ENCODE measurements around the gene NKAIN2.

NKAIN2 gene

GRCh38 chr6:124076336-124077048 is 272.8 kb downstream of the NKAIN2 start:
- no peak overlapping the region for H3K27ac ChIP-seq
- TF ChIP-seq ZFX (IDR thresholded peaks at IDR 0.05) (no peak), CTCF (conservative IDR thresholded peaks at IDR 0.05) (no peak)

- no peak overlapping the region for H3K27ac ChIP-seq
- TF ChIP-seq CTCF (conservative IDR thresholded peaks at IDR 0.05) (no peak), ZFX (IDR thresholded peaks at IDR 0.05) (no peak)
Measured at GRCh38 chr6:124078169-124078568, 274.5 kb downstream of the NKAIN2 start.

- no peak overlapping the region for H3K27ac ChIP-seq
- TF ChIP-seq ZFX (IDR thresholded peaks at IDR 0.05) (no peak), CTCF (conservative IDR thresholded peaks at IDR 0.05) (no peak)
Measured at GRCh38 chr6:124080483-124080882, 276.8 kb downstream of the NKAIN2 start.

GRCh38 chr6:124090491-124090890 is 286.8 kb downstream of the NKAIN2 start:
- TF ChIP-seq ZFX (IDR thresholded peaks at IDR 0.05): no peak
- no peak for TF ChIP-seq CTCF (conservative IDR thresholded peaks at IDR 0.05)
- H3K27ac ChIP-seq: no peak overlapping the region

GRCh38 chr6:124099520-124099919 is 295.9 kb downstream of the NKAIN2 start:
- no peak overlapping the region for H3K27ac ChIP-seq
- no peak for TF ChIP-seq CTCF (conservative IDR thresholded peaks at IDR 0.05)
- TF ChIP-seq ZFX (IDR thresholded peaks at IDR 0.05): no peak

- no peak overlapping the region for H3K27ac ChIP-seq
- TF ChIP-seq CTCF (conservative IDR thresholded peaks at IDR 0.05): no peak
- no peak for TF ChIP-seq ZFX (IDR thresholded peaks at IDR 0.05)
Measured at GRCh38 chr6:124110514-124110913, 306.8 kb downstream of the NKAIN2 start.

- no peak overlapping the region for H3K27ac ChIP-seq
- TF ChIP-seq ZFX (IDR thresholded peaks at IDR 0.05): no peak
- no peak for TF ChIP-seq CTCF (conservative IDR thresholded peaks at IDR 0.05)
Measured at GRCh38 chr6:124119596-124119995, 315.9 kb downstream of the NKAIN2 start.

All from C4-2B (cell line).